HepG2 (cell line): ENCODE measurements around the gene NHLRC3. TPM values are rescaled to one million over a fixed set of nuclear protein-coding genes. Genes with fewer than 3 reads are reported as not detected.

Experiments
- EED ChIP-seq: sonication (generic); formaldehyde crosslinking; IDR thresholded peaks from 2 replicates; pipeline ENCODE4 v1.5.0; 2020; ENCODE audit warnings: mild to moderate bottlenecking, missing genetic modification reagents
- ETS1 ChIP-seq: sonication (generic); formaldehyde crosslinking; IDR thresholded peaks from 2 replicates; pipeline ENCODE4 v1.4.0; 2020; ENCODE audit warnings: missing genetic modification reagents
- HNF1A ChIP-seq, 2 experiments: sonication (generic) in 1 of 2; formaldehyde crosslinking in 1 of 2; IDR thresholded peaks; 2 replicates each; pipeline versions ENCODE4 v1.4.0 to v1.6.1; 2016 to 2020; ENCODE audit warnings: borderline replicate concordance in 1 of 2, low read depth in 1 of 2, mild to moderate bottlenecking in 1 of 2, missing genetic modification reagents in 1 of 2
- MXD4 ChIP-seq: IDR thresholded peaks from 2 replicates; pipeline ENCODE4 v1.6.1; 2016; ENCODE audit warnings: mild to moderate bottlenecking, missing biosample characterization, missing genetic modification reagents
- STAT6 ChIP-seq: sonication (generic); formaldehyde crosslinking; IDR thresholded peaks from 2 replicates; pipeline ENCODE4 v1.4.0; 2020; ENCODE audit warnings: missing genetic modification reagents, mild to moderate bottlenecking, borderline replicate concordance
- XRCC5 ChIP-seq: fragments of 200-400 bp; formaldehyde crosslinking; optimal IDR thresholded peaks from 2 replicates; pipeline ENCODE3; 2017; ENCODE audit warnings: mild to moderate bottlenecking, low read length
- ZBED4 ChIP-seq: sonication (generic); formaldehyde crosslinking; IDR thresholded peaks from 2 replicates; pipeline ENCODE4 v1.4.0; 2020; ENCODE audit warnings: missing genetic modification reagents, borderline replicate concordance
- ZNF230 ChIP-seq: sonication (generic); formaldehyde crosslinking; IDR thresholded peaks from 2 replicates; pipeline ENCODE4 v1.4.0; 2020; ENCODE audit warnings: mild to moderate bottlenecking, missing genetic modification reagents
- ZNF280B ChIP-seq: sonication (generic); formaldehyde crosslinking; IDR thresholded peaks from 2 replicates; pipeline ENCODE4 v1.5.0; 2020; ENCODE audit warnings: missing genetic modification reagents, mild to moderate bottlenecking, borderline replicate concordance
- ZNF282 ChIP-seq: fragments of 450-650 bp; IDR thresholded peaks from 2 replicates; pipeline ENCODE4 v1.6.1; 2018; ENCODE audit not compliant: partially characterized antibody
- ZNF546 ChIP-seq: sonication (generic); formaldehyde crosslinking; conservative IDR thresholded peaks from 2 replicates; pipeline ENCODE4 v1.8.1; 2023; ENCODE audit warnings: mild to moderate bottlenecking, missing genetic modification reagents
- ZNF75D ChIP-seq: sonication (generic); formaldehyde crosslinking; IDR thresholded peaks from 2 replicates; pipeline ENCODE4 v1.8.1; 2023; ENCODE audit warnings: missing genetic modification reagents, mild to moderate bottlenecking, borderline replicate concordance
- ZNF83 ChIP-seq: sonication (generic); formaldehyde crosslinking; IDR thresholded peaks from 2 replicates; pipeline ENCODE4 v1.4.0; 2020; ENCODE audit warnings: missing genetic modification reagents, mild to moderate bottlenecking, borderline replicate concordance
- polyA plus RNA-seq, 8 experiments: library from polyadenylated mRNA; depleted of rRNA in 3 of 8; stranded (reverse) in 7 of 8; unstranded in 1 of 8; fragments of >200 nt; fragmentation: Illumina TruSeq in 4 of 8; extraction: Trizol in 4 of 8; gene quantifications; 2 replicates each; pipeline versions ENCODE4 v1.2.1 to v1.2.3, GENCODE V29; 2011 to 2016; ENCODE audit warnings: low read depth in 4 of 8, missing spikeins in 1 of 8, mixed read lengths in 1 of 8; ENCODE audit not compliant: insufficient read depth in 1 of 8
- total RNA-seq, 5 experiments: library from RNA; depleted of rRNA; stranded (reverse); fragments of >200 nt; fragmentation: Illumina TruSeq; extraction: Trizol; gene quantifications; 2 replicates each; pipeline ENCODE4 v1.2.3, GENCODE V29; 2016; ENCODE audit warnings: low read depth in 1 of 5

The NHLRC3 gene
- total and polyA plus RNA-seq, 2 of the 13 experiments (the other 11 are each of a cell fraction or from before 2014, with no cell fraction given): 19.9 to 29.8 TPM

GRCh38 chr13:39037880-39038568, at the start of gene NHLRC3, which contains the start of gene PROSER1 (continued):
- TF ChIP-seq ZNF230 (CRISPR knock-in tag) (no peak), ZNF83 (CRISPR knock-in tag) (no peak), ZNF282 (no peak), ZBED4 (CRISPR knock-in tag) (peak; percentile 65; the same call in 1 of the 2 replicates), EED (CRISPR knock-in tag) (no peak), ZNF280B (CRISPR knock-in tag) (no peak; the same call in 1 of the 2 replicates), XRCC5 (peak; percentile 72), MXD4 (CRISPR knock-in tag) (peak; percentile 23; the same call in 1 of the 2 replicates), ZNF75D (CRISPR knock-in tag) (no peak), ZNF546 (no peak), ETS1 (CRISPR knock-in tag) (0 out of 2 replicates have a peak, but pooled peaks have one; percentile 36), STAT6 (CRISPR knock-in tag) (no peak), HNF1A (IDR thresholded peaks at IDR 0.05; ENCODE audit: low read depth) (no peak), HNF1A (CRISPR knock-in tag; IDR thresholded peaks at IDR 0.05; ENCODE audit: borderline replicate concordance) (peak; percentile 26; the same call in 1 of the 2 replicates)
